MM.1S (cell line): ENCODE data around the gene RNF222.

Experiments
- EZH2 ChIP-seq: fragments of 300-600 bp; sonication (generic); optimal IDR thresholded peaks from 2 replicates; pipeline ENCODE3; 2017; ENCODE audit warnings: low read depth, mild to moderate bottlenecking, antibody characterized with exemption, low read length, mixed read lengths
- TF ChIP-seq, protein P1 (sequence below): fragments of 300-600 bp; sonication (generic); IDR thresholded peaks from 2 replicates; pipeline ENCODE4 v1.5.1; 2016; ENCODE audit warnings: antibody characterized with exemption, low read length, mixed read lengths

DNA sequence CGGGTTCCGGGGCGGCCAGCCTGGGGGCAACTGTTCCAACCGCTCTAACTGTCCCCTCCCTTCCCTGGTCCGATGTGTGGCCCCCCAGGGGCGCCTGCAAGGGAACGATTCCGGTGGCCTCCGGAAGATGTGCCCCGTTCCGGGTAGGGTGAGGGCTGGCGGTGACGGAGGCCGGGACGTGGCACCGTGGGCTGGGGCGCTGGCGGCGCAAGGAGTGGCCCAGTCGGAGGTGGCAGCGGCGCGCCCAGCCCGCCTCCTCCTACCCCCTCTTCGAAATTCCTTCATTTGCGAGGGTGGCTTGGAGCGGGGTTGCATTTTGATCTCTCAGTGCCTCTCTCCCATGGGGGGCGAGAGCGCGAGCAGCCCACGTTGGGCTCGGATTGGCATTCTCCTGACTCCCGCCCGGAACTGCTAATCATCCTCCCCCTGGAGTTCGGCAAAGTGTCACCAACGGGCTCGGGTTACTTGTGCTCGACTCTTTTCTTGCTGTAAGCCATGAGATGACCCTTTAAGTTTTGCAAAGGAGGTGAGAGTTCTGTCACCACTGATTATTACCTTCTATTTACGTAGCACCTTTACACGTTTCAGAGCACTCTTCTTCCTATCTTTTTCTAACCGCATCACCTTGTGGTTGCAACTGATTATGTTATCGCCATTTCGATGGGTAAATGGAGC is 38.7 kb upstream of the RNF222 start:
- TF ChIP-seq, protein P1, sequence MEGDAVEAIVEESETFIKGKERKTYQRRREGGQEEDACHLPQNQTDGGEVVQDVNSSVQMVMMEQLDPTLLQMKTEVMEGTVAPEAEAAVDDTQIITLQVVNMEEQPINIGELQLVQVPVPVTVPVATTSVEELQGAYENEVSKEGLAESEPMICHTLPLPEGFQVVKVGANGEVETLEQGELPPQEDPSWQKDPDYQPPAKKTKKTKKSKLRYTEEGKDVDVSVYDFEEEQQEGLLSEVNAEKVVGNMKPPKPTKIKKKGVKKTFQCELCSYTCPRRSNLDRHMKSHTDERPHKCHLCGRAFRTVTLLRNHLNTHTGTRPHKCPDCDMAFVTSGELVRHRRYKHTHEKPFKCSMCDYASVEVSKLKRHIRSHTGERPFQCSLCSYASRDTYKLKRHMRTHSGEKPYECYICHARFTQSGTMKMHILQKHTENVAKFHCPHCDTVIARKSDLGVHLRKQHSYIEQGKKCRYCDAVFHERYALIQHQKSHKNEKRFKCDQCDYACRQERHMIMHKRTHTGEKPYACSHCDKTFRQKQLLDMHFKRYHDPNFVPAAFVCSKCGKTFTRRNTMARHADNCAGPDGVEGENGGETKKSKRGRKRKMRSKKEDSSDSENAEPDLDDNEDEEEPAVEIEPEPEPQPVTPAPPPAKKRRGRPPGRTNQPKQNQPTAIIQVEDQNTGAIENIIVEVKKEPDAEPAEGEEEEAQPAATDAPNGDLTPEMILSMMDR = no peak
- no peak for TF ChIP-seq EZH2
